Measurements from ENCODE around the gene HPCAL1.
A peak's percentile ranks its signal among the peaks of the same experiment; 100 is the strongest.

Gene HPCAL1

DNA sequence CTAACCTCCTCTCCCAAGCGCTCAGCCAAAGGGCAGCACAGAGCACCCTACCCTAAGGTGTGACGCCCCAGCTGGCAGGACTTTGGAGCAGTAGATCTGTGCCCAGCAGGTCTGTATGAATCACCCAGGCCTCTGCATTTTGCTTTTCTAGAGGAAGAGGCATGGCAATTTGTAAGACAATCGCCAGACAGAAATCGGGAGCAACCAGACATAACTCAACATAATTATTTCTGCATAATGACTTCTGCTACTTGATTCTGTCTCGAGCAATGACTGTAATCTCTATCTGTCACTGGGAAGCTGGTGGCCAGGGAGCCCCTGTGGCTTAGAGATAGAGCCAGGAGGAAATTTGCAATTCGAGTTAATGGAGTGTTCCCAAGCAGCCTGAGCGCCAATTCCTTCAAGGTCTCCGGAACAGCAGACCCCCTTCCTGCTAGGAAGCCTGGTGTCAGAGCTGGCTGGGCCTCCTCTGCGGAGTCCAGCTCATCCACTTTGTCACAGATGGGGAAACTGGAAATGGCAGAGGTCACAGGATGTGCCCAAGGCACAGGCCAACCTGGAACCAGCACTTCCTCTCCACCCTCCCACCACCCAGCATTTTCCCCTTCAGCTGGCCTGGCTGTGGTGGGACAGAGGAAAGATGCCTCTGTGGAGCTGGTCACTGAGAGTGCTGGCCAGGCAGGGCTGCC, 90.4 kb downstream of the HPCAL1 start:
- DNase-seq, result no peak

DNA sequence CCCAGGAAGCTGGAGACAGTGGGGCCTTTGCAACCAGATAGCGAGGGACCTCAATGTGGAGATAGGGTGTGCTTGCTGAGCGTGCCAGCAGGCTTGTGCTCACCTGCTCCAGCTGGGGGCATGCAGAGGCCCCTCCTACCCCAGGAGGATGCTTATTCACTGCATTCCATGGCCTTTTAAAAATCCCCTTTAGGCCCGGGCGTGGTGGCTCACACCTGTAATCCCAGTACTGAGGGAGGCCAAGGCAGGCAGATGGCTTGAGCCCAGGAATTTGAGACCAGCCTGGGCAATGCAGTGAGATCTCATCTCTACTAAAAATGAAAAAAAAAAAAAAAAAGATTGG, 90.9 kb downstream of the HPCAL1 start:
- DNase-seq, result no peak

DNA sequence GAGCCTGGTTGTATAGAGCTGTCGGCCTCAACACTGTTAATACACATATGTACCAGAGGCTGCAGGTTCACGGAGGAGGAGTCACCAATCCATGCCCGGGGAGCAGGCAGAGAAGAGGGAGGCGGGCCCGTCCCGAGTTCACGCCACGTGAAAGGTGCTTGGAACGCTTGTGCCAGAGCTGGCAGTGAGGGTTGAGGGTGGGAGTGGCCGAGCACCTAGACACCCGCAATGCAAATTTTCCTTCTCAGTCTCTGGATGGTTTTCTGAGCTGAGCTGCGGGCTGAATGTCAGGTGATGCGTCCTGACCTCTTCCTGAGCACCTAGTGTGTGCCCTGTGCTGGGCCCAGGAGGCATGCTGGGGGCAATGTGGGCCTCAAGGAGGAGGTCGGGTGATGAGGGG, 93.2 kb downstream of the HPCAL1 start:
- no peak for DNase-seq

DNA sequence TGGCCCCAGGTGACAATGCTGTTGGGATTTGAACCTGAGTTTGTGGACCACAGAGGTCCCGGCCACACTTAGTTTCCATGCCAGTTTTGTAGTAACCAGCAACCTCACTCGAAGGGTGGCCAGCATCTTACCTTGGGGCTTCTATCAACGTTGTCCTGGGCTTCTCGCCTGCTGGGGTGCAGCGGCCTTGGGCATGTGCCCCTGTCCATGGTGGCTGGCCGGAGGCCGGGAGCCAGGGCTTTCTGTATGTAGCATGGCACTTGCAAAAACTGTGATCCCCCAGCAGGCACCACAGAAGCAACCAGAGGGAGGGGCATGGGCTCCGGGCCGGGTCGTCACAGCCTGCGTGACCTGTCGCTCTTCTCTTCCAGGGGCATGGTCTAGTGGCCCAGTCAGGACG, 93.8 kb downstream of the HPCAL1 start:
- DNase-seq, result no peak

- DNase-seq, result no peak
Measured at GRCh38 chr2:10397297-10397875, 94.7 kb downstream of the HPCAL1 start.

DNA sequence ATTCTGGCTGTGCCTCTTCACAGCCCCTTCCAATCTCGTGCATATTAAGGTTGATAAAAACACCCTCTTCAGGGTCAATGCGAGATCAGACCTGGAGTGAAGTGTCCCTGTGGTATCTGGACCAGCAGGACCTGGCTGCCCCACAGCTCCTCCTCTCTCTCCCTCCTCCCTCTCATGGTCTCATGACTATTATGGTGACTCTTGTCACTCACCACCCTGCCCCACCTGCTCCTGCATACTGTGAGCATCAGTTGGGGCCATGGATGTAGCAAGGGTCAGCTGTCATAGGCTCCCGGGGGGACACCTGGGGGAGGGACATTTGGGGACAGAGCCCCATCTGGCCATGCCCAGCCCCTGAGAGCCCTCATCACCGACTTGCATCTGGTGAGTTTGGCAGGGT, 95.2 kb downstream of the HPCAL1 start:
- DNase-seq, result no peak

- no peak for DNase-seq
Measured at GRCh38 chr2:10398496-10398895, 95.8 kb downstream of the HPCAL1 start.

- no peak for DNase-seq
Measured at GRCh38 chr2:10399358-10399757, 96.7 kb downstream of the HPCAL1 start.

DNA sequence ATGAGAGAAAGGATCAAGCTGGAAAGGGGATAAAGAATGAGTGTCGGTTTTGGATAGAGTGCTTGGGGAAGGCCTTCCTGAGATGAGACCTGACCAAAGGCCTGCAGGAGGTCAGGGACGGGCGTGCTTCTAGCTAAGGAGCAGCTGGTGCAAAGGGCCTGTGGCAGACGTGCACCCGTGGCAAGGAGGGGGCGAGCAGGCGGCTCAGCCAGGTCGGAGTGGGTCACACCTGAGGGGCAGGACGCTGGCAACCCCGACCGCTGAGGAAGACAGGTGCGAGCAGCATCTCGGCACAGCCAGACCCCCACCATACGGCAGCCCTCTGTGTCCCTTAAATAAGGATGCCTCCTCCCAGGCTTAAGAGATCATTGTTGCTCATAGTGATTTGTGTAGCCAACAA, 97.3 kb downstream of the HPCAL1 start:
- no peak for DNase-seq

GRCh38 chr2:10400568-10400977, 97.9 kb downstream of the HPCAL1 start:
- no peak for DNase-seq

DNA sequence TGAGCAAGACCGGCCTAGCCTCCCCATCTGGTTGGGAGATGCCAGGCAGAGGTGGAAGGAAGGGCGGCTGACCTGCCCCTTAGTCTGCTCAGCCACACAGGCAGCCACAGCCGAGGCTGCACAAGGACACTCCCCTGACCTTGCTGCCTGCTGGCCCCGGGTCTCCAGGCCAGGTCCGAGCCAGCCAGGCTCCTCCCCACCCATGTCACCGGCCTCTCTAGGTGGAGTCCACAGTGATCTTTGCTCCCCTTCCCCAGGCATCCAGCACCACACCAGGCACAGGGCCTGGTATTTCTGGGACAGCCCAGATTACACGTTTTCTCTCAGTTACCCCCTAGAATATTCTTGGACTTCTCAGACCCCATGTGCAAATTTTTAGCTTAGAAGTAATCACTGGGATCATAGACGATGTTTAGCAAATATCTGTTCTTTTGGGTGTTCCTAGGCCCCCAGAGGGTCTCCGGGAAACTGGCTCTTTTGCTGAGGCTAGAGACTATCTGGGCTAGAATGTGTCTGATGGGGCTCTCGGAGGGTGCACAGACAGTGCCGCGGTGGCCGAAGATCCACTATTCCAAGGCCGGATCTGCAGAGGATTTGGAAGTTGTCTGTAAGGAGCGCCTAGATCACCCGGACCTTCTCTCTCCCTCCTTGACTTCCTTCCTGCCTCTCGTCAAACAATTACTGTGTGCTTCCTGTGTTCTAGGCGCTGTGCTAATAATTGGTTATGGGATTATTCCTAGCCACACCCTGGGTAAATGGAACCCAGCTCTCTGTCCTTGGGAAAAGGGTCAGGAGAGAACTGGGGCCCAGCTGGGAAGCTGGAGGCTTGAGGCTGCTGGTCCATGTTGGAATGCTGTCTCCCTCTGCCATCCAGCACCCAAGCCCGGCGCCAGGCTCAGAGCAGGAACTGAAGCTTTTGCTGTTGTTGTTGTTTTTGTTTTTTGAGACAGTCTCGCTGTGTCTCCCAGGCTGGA, 98.6 kb downstream of the HPCAL1 start:
- no peak for DNase-seq

GRCh38 chr2:10402062-10402585, 99.4 kb downstream of the HPCAL1 start:
- no peak for DNase-seq

- no peak for DNase-seq
Measured at GRCh38 chr2:10402653-10403215, 100.0 kb downstream of the HPCAL1 start.

DNA sequence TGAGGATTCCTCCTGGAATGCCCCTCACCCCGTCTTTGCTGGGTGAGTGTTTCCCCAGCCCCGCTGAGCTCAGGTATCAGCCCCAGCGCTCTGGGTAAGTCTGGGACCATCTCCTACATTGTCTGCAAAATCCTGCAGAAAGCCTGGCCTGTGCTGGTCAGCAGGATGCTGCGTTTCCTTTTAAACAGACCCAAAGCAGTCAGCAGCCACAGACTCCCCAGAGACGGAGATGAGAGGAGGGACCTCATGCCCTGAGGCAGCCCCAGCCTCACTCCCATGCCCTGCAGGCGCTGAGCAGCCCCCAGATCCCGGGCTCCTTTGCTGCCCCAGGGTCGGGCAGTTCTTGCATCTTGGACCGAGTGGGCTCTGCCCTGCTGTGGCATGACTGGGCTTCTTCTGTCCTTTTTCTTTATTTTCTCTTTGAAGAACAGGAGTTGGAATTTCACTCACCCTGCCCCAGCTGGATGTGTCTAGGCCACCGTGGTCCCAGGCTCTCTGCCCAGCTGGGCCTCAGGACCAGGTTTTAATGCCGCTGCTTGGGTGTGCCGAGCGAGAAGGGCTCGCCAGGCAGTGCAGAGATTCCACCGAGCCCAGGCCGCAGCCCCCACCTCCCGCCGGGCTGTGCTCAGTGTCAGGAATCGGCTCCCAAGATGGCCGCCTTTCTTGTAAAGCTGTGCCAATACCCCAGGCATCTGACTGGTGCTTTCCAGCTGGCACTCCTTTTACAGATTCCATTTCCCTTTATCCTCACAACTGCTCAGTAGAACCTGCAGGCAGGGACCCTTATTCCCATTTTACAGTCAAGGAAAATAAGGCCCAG, 101.8 kb downstream of the HPCAL1 start:
- peak; percentile 68 to 88 for DNase-seq

- peak; percentile 85 to 98 for DNase-seq
Measured at GRCh38 chr2:10405448-10405847, 102.7 kb downstream of the HPCAL1 start.

GRCh38 chr2:10406016-10406415, 103.3 kb downstream of the HPCAL1 start:
- DNase-seq, result no peak

DNA sequence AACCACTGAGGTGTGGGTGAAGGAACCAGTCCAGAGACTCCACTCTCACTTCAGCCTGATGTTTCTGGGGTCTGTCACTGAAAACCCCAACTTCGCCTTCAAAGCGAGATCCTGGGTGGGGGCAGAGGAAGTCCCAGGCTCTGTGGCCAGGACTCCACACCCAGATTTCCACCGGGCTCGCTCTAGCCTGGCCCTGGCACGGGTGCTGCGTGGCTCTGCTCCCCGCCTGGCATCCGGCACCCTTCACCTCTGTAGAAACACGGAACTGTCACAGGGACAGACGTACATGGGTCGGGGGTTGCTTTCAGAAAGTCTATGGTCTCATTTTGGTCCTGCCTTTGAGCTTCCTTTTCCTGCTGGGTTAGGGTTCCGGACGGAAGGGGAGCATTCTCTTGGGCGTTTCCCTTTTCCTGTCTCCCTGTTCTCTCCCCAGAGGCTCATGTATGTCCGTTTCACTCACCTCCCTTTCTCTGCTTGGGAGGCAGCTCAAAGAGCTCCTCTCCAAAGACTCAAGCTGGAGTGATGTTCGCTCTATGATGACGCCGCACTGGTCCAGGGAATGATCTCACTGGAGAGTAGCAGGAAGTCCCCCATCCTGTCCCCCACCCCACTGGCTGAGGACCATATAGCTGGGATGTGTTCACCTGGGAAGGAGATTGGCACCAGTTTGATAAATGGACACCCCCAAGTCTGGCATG, 103.9 kb downstream of the HPCAL1 start:
- peak in 1 of 2 experiments; percentile 32 for DNase-seq

DNA sequence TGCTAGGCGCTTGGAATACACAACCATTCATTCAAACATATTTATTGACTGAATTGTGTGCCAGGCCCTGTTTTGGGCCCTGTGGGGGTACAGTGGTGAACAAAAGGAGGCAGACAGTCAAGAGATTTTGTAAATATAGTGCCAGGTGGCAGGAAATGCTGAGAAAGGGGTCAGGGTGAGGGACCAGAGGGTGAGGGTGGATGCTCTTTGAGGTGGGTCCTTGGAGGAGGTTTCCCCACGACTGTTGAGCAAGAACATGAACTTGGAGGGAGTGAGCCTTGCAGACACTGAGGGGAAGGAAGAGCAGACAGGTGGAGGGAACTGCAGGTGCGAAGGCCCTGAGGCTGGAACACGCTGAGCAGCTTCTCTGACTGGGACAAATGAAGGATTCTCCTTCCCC, 104.7 kb downstream of the HPCAL1 start:
- no peak for DNase-seq

DNA sequence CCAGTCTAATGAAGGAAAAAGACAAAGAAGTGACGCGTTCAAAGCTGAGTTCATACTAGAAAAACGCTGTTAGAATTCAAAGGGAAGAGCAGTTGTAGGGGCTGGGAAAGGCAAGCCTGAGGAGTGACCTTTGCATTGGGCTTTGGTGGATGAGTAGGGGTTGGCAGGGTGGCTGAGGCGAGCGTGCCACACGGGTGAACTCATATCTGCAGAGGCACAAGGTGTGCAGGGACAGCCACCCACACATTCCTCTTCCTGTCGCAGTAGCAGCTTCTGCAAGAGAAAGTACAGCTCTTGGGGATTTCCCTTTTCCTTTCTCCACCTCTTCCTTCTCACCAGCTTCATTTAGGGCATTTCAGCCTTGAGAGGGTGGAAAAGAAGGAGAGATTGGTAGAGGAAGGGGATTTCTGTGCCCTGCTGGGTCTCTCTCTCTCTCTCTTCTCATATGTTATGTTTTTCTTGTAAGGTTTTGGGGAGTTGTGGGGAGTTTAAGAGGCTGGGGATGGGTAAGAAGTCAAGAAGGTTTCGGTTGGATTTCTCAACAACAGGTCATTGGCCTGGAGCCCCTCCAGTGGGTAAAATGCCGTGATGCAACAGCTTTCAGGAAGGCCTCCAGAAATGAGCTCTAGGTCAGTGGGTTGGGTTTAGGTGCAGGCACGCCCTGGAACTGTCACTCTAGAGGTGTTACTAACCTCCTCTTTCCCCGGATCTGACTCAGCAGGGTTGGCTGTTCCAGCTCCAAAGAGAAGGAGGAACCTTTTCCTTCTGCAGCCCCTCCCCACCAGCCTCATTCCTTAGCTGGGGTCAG, 105.3 kb downstream of the HPCAL1 start:
- no peak for DNase-seq

DNA sequence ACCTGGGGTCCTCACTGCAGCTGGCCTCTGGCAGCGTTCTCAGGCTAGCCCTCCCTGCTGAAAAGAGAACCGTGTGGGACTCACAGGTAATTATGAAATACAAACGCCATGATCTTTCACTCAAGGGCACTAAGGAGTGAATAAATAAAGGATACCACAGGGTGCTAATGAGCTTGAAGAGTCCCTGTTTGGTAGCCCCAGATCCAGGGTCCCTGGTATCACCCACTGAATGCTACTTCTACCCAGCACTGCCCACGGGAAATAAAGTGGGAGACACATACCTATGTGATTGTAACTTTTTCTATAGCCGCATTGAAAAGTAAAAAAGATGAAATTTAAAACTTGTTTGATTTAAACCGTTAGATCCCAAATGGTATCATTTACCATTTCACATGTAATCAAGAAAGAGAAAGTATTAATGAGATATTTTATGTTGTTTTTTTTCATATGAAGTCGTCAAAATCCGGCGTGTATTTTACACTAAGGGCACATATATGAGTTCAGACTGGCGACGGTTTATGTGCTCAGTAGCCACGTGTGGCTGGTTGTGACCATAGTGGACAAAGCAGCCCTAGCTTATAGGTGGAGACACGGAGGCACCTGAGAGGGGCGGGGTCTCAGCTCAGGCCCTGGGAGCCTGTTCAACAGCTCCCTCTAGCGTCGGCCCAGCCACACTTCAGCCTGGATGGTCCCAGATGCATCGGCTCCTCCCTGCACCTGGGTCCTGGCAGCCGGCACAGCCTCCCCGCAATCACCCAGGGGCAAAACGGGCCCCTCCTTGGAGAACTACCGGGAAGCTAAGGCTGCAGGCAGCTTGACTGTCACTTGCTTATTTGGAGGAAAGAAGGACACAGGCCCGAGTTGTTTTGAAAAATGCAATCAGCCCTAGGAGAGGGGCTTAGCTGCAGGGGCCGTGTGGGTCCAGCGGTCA, 106.2 kb downstream of the HPCAL1 start:
- peak; percentile 38 to 51 for DNase-seq

Data from NCI-H446 (cell line).